GM23248 (cell line): ENCODE data around the gene JCAD.

ENCODE experiments used
- EZH2 ChIP-seq: fragments of 200-600 bp; sonication (generic); IDR thresholded peaks from 2 replicates; pipeline ENCODE4 v1.6.1; 2018; ENCODE audit warnings: antibody characterized with exemption, mild to moderate bottlenecking; ENCODE audit not compliant: insufficient read depth, poor library complexity, severe bottlenecking
- EZH2phosphoT487 ChIP-seq: fragments of 200-600 bp; sonication (generic); IDR thresholded peaks from 2 replicates; pipeline ENCODE4 v1.6.1; 2018; ENCODE audit warnings: antibody characterized with exemption, moderate library complexity, mild to moderate bottlenecking, low read depth; ENCODE audit not compliant: insufficient read depth

DNA sequence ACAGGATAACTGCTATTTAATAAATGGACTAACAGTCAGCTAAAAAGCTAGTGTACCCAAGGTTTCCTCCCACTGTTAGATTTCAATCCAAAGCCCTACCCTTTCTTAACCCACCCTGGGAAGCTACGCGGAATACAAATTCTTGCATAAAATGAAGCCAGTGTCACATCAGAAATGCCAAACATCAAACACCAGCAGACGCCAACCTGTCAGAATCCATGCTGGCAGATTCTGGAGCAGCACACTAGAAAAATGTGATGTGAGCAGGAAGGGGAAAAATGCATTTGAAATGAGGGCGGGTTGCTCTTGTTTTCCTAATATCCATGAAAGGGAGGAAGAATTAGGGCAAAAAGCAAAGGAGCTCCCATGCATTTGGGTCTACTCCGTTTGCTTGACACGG is 16.1 kb upstream of the JCAD start:
- TF ChIP-seq EZH2: no peak
- no peak for TF ChIP-seq EZH2phosphoT487
